A673 (cell line): ENCODE measurements around the gene RNF44. TPM values are rescaled to one million over a fixed set of nuclear protein-coding genes. Genes with fewer than 3 reads are reported as not detected.
"Not testable (repeated sequence)": the region's sequence is repeated elsewhere in the genome, so short reads cannot be mapped to it uniquely, and the experiment has no call there.

ENCODE experiments used
- BruUV-seq: library from RNA; stranded (reverse); fragments of 400-500 nt; replicated peaks from 2 replicates; lab custom pipeline; 2021; lab: Mats Ljungman, UMichigan
- CTCF ChIA-PET: fragments of 300-600 bp; sonication (Branson Sonifier 250); formaldehyde crosslinking; loops from one replicate; lab custom pipeline; 2022; ENCODE audit warnings: antibody characterized with exemption; lab: Charles Lee
- POLR2A ChIA-PET: fragments of 300-600 bp; sonication (Branson Sonifier 250); formaldehyde crosslinking; loops from one replicate; lab custom pipeline; 2022; ENCODE audit warnings: antibody characterized with exemption; ENCODE audit not compliant: low non-redundant PET; lab: Charles Lee
- DNase-seq: peaks from one replicate; pipeline ENCODE4 v3.0.0-alpha.2; 2015; ENCODE audit warnings: low spot score
- H3K27ac ChIP-seq: fragments of 200-600 bp; sonication (generic); 2 replicates; pipeline ENCODE4 v1.5.1; 2016; ENCODE audit warnings: mixed run types, low read depth, mild to moderate bottlenecking, mixed read lengths, antibody characterized with exemption, low read length; ENCODE audit not compliant: poor library complexity, severe bottlenecking
- H3K27me3 ChIP-seq: fragments of 200-600 bp; sonication (generic); replicated peaks from 2 replicates; pipeline ENCODE4 v1.6.1; 2017; ENCODE audit warnings: mixed run types, low read depth, mild to moderate bottlenecking, mixed read lengths, antibody characterized with exemption, low read length; ENCODE audit not compliant: insufficient read depth, poor library complexity
- H3K36me3 ChIP-seq: fragments of 200-600 bp; sonication (generic); 2 replicates; pipeline ENCODE4 v1.6.1; 2016; ENCODE audit warnings: mixed run types, mild to moderate bottlenecking, mixed read lengths, antibody characterized with exemption, low read length; ENCODE audit not compliant: insufficient read depth, poor library complexity, severe bottlenecking
- H3K4me1 ChIP-seq: fragments of 200-600 bp; sonication (generic); 2 replicates; pipeline ENCODE4 v1.6.1; 2017; ENCODE audit warnings: mixed run types, mild to moderate bottlenecking, mixed read lengths, antibody characterized with exemption, low read length; ENCODE audit not compliant: insufficient read depth, poor library complexity, severe bottlenecking
- H3K4me3 ChIP-seq: fragments of 200-600 bp; sonication (generic); 2 replicates; pipeline ENCODE4 v1.5.1; 2016; ENCODE audit warnings: low read depth, mixed run types, mild to moderate bottlenecking, mixed read lengths, low read length; ENCODE audit not compliant: poor library complexity, severe bottlenecking
- H3K9me3 ChIP-seq: fragments of 200-600 bp; sonication (generic); 2 replicates; pipeline ENCODE4 v1.6.1; 2016; ENCODE audit warnings: mixed run types, low read depth, mild to moderate bottlenecking, mixed read lengths, antibody characterized with exemption, low read length; ENCODE audit not compliant: poor library complexity, severe bottlenecking
- EZH2 ChIP-seq: fragments of 200-600 bp; sonication (generic); IDR thresholded peaks from 2 replicates; pipeline ENCODE4 v1.6.1; 2017; ENCODE audit warnings: borderline replicate concordance, low read depth, mild to moderate bottlenecking, mixed read lengths, antibody characterized with exemption, low read length; ENCODE audit not compliant: poor library complexity, severe bottlenecking
- intact Hi-C: fragments of 100-400 bp; cut with micrococcal nuclease; formaldehyde crosslinking; loops from one replicate; pipeline ENCODE4 v1.10.0; 2022; ENCODE audit not compliant: unreplicated experiment
- total RNA-seq: library from RNA; stranded (reverse); gene quantifications from 2 replicates; pipeline ENCODE4 v1.2.3, GENCODE V29; 2021
- TF ChIP-seq, protein P1 (sequence below): fragments of 300-800, 200-600 bp; sonication (generic); conservative IDR thresholded peaks from 2 replicates; pipeline ENCODE4 v1.5.1; 2017; ENCODE audit warnings: low read depth, mild to moderate bottlenecking, antibody characterized with exemption, low read length, moderate library complexity, mixed read lengths

The RNF44 gene
- total RNA-seq, 1 experiment from 2014 or later: 92.8 TPM

DNA sequence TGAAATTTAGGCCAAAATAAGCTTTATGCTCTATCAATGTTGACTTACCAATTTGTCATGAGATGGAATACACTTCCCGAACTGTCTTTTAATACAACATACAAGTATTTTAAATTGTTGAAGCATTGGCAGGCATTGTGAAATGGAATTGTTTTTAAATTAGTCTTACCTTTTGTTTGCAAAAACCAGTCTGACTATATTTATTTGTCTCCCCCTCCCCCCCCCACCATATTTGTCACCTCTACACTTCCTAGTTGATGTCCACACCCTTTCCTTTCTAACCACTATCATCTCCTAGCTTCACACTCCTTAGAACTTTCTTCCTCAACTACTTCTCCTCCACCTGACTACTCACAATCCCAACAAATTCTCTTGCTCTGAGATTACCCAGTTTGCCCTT is 48.1 kb downstream of the RNF44 start:
- no peak for DNase-seq
- ChIA-PET CTCF (no interaction called here), POLR2A (no interaction called here)
- Histone ChIP-seq H3K9me3 (no peaks in the 10 kb centered on the region), H3K27ac (no peak overlapping the region), H3K36me3 (peaks cover 57% of the 10 kb centered on the region), H3K27me3 (no peaks in the 10 kb centered on the region), H3K4me1 (no peaks in the 10 kb centered on the region), H3K4me3 (no peak overlapping the region)
- TF ChIP-seq EZH2: no peak
- TF ChIP-seq, protein P1, sequence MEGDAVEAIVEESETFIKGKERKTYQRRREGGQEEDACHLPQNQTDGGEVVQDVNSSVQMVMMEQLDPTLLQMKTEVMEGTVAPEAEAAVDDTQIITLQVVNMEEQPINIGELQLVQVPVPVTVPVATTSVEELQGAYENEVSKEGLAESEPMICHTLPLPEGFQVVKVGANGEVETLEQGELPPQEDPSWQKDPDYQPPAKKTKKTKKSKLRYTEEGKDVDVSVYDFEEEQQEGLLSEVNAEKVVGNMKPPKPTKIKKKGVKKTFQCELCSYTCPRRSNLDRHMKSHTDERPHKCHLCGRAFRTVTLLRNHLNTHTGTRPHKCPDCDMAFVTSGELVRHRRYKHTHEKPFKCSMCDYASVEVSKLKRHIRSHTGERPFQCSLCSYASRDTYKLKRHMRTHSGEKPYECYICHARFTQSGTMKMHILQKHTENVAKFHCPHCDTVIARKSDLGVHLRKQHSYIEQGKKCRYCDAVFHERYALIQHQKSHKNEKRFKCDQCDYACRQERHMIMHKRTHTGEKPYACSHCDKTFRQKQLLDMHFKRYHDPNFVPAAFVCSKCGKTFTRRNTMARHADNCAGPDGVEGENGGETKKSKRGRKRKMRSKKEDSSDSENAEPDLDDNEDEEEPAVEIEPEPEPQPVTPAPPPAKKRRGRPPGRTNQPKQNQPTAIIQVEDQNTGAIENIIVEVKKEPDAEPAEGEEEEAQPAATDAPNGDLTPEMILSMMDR: no peak
- no TSS peak for BruUV-seq
- intact Hi-C loops: no loop called here

DNA sequence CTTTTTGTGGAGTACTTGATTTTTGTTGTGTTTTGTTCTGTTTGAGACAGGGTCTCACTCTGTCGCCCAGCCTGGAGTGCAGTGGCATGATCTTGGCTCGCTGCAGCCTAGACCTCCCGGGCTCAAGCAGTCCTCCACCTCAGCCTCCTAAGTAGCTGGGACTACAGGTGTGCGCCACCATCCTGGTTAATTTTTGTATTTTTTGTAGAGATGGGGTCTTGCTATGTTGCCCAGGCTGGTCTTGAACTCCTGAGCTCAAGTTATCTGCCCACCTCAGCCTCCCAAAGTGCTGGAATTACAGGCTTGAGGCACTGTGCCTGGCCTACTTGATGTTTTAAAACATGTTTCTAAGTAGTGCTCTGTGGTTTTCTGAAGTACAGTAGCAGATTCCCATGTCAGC is 50.0 kb downstream of the RNF44 start:
- CTCF ChIA-PET, BruUV-seq, H3K9me3 ChIP-seq, H3K4me3 ChIP-seq, POLR2A ChIA-PET, H3K4me1 ChIP-seq, intact Hi-C loops, DNase-seq, H3K27me3 ChIP-seq, H3K27ac ChIP-seq: not testable (repeated sequence)
- H3K36me3 ChIP-seq: peaks cover 38% of the 10 kb centered on the region

DNA sequence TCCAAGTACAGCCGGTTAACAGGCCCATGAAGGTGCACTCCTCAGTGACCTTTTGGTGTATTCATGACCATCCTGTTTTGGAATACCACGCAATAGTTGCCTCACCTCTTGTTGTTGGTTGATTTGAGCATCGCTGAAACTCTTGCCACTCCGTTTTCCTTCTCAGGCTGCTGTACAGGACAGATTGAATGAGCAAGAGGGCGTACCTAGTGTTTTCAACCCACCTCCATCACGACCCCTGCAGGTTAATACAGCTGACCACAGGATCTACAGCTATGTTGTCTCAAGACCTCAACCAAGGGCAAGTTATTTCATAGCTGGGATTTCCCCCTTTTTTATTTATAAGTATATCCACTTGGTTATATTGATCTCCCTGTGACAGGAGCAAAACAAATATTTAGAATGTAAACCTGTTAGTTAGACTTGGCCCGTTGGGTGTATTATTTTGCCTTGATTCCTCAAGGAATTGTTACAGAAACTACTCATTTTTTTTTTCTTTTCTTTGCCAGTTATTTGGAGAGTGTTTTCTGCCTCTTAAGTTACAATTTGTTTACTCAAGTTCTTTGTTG is 50.9 kb downstream of the RNF44 start:
- Histone ChIP-seq H3K9me3 (no peaks in the 10 kb centered on the region), H3K4me3 (no peak overlapping the region), H3K27me3 (no peaks in the 10 kb centered on the region), H3K36me3 (peaks cover 35% of the 10 kb centered on the region), H3K4me1 (no peaks in the 10 kb centered on the region), H3K27ac (no peak overlapping the region)
- TF ChIP-seq, protein P1: no peak
- no peak for TF ChIP-seq EZH2
- POLR2A ChIA-PET: no interaction called here
- BruUV-seq: no TSS peak
- CTCF ChIA-PET: no interaction called here
- DNase-seq: no peak
- intact Hi-C loops: no loop called here

DNA sequence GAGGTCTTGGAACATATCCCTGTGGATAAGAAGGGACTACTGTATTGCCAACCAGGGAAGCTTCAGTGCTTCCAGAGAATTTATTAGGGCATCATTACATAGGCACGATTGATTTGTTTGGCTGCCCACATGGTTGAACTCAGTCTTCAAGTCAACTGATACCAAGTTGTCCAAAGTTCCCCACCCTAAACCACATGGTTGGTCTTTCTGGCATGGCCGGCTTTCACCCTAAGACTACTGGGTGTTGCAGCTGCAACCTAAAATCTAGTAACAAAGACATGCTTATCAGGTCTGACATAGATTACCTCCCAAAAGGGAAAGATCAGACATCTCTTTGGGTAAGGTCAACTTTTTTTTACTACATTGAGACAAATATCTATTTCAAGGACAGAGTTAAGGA is 52.0 kb downstream of the RNF44 start:
- DNase-seq: no peak
- CTCF ChIA-PET: no interaction called here
- TF ChIP-seq, protein P1: no peak
- no peak for TF ChIP-seq EZH2
- intact Hi-C loops: no loop called here
- no peaks in the 10 kb centered on the region for H3K4me1 ChIP-seq
- peaks cover 32% of the 10 kb centered on the region for H3K36me3 ChIP-seq
- no peaks in the 10 kb centered on the region for H3K27me3 ChIP-seq
- POLR2A ChIA-PET: no interaction called here
- no peak overlapping the region for H3K4me3 ChIP-seq
- no TSS peak for BruUV-seq
- no peaks in the 10 kb centered on the region for H3K9me3 ChIP-seq
- no peak overlapping the region for H3K27ac ChIP-seq
